WTC11 (cell line): ENCODE data around the gene UBALD1.

ENCODE experiments used
- ATF1 ChIP-seq: sonication (generic); formaldehyde crosslinking; IDR thresholded peaks from 2 replicates; pipeline ENCODE4 v1.8.1; 2023; ENCODE audit warnings: mild to moderate bottlenecking, moderate library complexity, missing genetic modification reagents
- ATF2 ChIP-seq: sonication (generic); formaldehyde crosslinking; IDR thresholded peaks from 2 replicates; pipeline ENCODE4 v1.8.1; 2022; ENCODE audit warnings: low read depth, missing genetic modification reagents, borderline replicate concordance
- CREB1 ChIP-seq: sonication (generic); formaldehyde crosslinking; IDR thresholded peaks from 2 replicates; pipeline ENCODE4 v1.8.0; 2023; ENCODE audit warnings: mild to moderate bottlenecking, missing genetic modification reagents
- CTCF ChIP-seq: fragments of 200-600 bp; IDR thresholded peaks from 2 replicates; pipeline ENCODE4 v1.8.0; 2022; ENCODE audit warnings: antibody characterized with exemption
- ERG ChIP-seq: fragments of 250-450 bp; sonication (Bioruptor Pico); IDR thresholded peaks from 2 replicates; pipeline ENCODE4 v1.8.0; 2021; ENCODE audit warnings: mild to moderate bottlenecking
- JAZF1 ChIP-seq: fragments of 250-450 bp; sonication (Bioruptor Pico); IDR thresholded peaks from 2 replicates; pipeline ENCODE4 v1.9.0; 2021; ENCODE audit warnings: moderate library complexity, mild to moderate bottlenecking, inconsistent platforms
- RELA ChIP-seq: sonication (generic); formaldehyde crosslinking; IDR thresholded peaks from 2 replicates; pipeline ENCODE4 v1.8.1; 2022; ENCODE audit warnings: missing genetic modification reagents, mild to moderate bottlenecking, borderline replicate concordance
- RORB ChIP-seq: fragments of 250-450 bp; sonication (Bioruptor Pico); IDR thresholded peaks from 2 replicates; pipeline ENCODE4 v1.9.0; 2021; ENCODE audit warnings: mild to moderate bottlenecking
- TEAD1 ChIP-seq: sonication (generic); formaldehyde crosslinking; IDR thresholded peaks from 2 replicates; pipeline ENCODE4 v1.8.0; 2022; ENCODE audit warnings: mild to moderate bottlenecking, missing genetic modification reagents
- TEAD4 ChIP-seq: sonication (generic); formaldehyde crosslinking; IDR thresholded peaks from 2 replicates; pipeline ENCODE4 v1.8.0; 2022; ENCODE audit warnings: mild to moderate bottlenecking, missing genetic modification reagents
- ZNF138 ChIP-seq: sonication (generic); formaldehyde crosslinking; conservative IDR thresholded peaks from 2 replicates; pipeline ENCODE4 v1.8.1; 2022; ENCODE audit warnings: mild to moderate bottlenecking, moderate library complexity, missing genetic modification reagents
- TF ChIP-seq, protein P1 (sequence below): sonication (generic); formaldehyde crosslinking; IDR thresholded peaks from 2 replicates; pipeline ENCODE4 v1.8.1; 2023; ENCODE audit warnings: mild to moderate bottlenecking, missing genetic modification reagents
- TF ChIP-seq, protein P2 (sequence below): sonication (generic); formaldehyde crosslinking; conservative IDR thresholded peaks from 2 replicates; pipeline ENCODE4 v1.8.1; 2022; ENCODE audit warnings: mild to moderate bottlenecking, missing genetic modification reagents
- TF ChIP-seq, protein P3 (sequence below): sonication (generic); formaldehyde crosslinking; IDR thresholded peaks from 2 replicates; pipeline ENCODE4 v1.8.0; 2022; ENCODE audit warnings: mild to moderate bottlenecking, missing genetic modification reagents

DNA sequence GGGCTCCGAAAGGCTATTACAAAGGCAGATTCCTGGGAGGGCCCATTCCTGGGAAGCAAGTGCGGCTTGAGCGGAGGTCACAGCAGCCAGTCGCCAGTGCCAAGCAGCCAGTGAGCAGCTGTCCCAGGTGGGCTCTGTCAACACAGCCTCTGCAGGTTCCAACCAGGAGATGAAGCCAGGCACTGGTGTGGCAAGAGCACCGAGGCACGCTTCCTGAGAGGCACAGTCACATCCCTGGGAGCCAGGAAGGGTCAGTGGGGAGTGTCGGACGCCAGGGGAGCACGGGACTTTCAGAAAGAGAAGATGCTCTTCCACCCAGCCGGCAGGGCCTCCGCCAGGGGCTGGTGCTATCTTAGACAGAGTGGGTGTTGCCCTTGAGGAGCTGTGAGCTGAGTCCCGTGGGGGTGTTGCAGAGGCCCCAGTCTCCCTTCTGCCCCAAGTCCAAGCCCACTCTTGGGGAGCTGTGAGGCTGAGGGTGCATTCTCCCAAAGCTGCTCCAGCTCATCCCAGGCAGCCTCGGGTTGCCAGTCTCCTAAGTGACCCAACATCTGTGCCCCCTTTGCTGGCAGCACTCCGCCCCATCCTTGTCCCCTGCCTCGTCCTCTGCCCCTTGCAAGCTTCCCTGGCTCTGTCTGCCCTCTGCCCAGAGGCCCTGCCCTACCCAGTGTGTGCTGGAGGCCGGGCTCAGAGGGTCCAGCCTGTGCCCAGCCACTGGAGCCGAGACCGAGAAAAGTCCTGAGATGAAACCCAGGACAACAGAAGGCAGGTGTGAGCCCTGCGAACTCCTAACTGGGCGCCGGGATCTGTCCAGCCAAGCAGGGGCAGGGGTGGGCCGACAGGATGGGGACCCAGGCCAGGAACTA, 6.6 kb downstream of the UBALD1 start:
- TF ChIP-seq CTCF, result no peak
- no peak for TF ChIP-seq JAZF1 (CRISPR knock-in tag)
- TF ChIP-seq CREB1 (CRISPR knock-in tag), result no peak
- TF ChIP-seq TEAD1 (CRISPR knock-in tag), result no peak
- TF ChIP-seq ERG (CRISPR knock-in tag), result no peak
- no peak for TF ChIP-seq ZNF138 (CRISPR knock-in tag)
- no peak for TF ChIP-seq ATF2 (CRISPR knock-in tag)
- TF ChIP-seq, protein P1, sequence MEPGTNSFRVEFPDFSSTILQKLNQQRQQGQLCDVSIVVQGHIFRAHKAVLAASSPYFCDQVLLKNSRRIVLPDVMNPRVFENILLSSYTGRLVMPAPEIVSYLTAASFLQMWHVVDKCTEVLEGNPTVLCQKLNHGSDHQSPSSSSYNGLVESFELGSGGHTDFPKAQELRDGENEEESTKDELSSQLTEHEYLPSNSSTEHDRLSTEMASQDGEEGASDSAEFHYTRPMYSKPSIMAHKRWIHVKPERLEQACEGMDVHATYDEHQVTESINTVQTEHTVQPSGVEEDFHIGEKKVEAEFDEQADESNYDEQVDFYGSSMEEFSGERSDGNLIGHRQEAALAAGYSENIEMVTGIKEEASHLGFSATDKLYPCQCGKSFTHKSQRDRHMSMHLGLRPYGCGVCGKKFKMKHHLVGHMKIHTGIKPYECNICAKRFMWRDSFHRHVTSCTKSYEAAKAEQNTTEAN (CRISPR knock-in tag), result no peak
- TF ChIP-seq TEAD4 (CRISPR knock-in tag), result no peak
- no peak for TF ChIP-seq RORB (CRISPR knock-in tag)
- TF ChIP-seq, protein P2, sequence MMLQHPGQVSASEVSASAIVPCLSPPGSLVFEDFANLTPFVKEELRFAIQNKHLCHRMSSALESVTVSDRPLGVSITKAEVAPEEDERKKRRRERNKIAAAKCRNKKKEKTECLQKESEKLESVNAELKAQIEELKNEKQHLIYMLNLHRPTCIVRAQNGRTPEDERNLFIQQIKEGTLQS (CRISPR knock-in tag), result no peak
- TF ChIP-seq, protein P3, sequence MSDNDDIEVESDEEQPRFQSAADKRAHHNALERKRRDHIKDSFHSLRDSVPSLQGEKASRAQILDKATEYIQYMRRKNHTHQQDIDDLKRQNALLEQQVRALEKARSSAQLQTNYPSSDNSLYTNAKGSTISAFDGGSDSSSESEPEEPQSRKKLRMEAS, result no peak
- TF ChIP-seq RELA (CRISPR knock-in tag), result no peak
- no peak for TF ChIP-seq ATF1 (CRISPR knock-in tag)
